Regular cardiac myocyte (primary cell): ENCODE results near the gene RPRD1A. TPM values are rescaled to one million over a fixed set of nuclear protein-coding genes. Genes with fewer than 3 reads are reported as not detected.

Experiments
- total RNA-seq: library from RNA; depleted of rRNA; stranded (reverse); fragments of >200 nt; gene quantifications from 2 replicates; pipeline ENCODE4 v1.2.3, GENCODE V29; 2014

The RPRD1A gene
- 59.5 and 63.3 TPM in 2 replicates for total RNA-seq

GRCh38 chr18:36067055-36067957, at the start of gene RPRD1A:
RPRD1A (minus strand) TSS chr18:36067559; CDS start chr18:36067404, 155 bp downstream.

GRCh38 chr18:35972197-35973000, 95.0 kb downstream of the RPRD1A start, which contains the start of gene RMP24:
RMP24 (plus strand) TSS chr18:35972679.

Other genes with a start within 250 kb of the RPRD1A start
- gene SLC39A6, start 61.8 kb upstream of the RPRD1A start, total RNA-seq, result 80.9 and 150 TPM in 2 replicates
- 77.8 and 122 TPM in 2 replicates for gene ELP2, start 62.3 kb upstream of the RPRD1A start, total RNA-seq
- 2.9 and 4.8 TPM in 2 replicates for gene MOCOS, start 119.9 kb upstream of the RPRD1A start, total RNA-seq
- gene FHOD3, start 230.2 kb upstream of the RPRD1A start, total RNA-seq, result 2.3 and 9.9 TPM in 2 replicates